HG03135 (cell line): Measurements from ENCODE around the gene ERMARD.

Experiments used
- ATAC-seq: cut with Tn5 transposase; IDR thresholded peaks from one replicate; pipeline ENCODE4 v1.9.1; 2021; ENCODE audit warnings: mild to moderate bottlenecking, moderate library complexity; ENCODE audit not compliant: unreplicated experiment

ERMARD gene

DNA sequence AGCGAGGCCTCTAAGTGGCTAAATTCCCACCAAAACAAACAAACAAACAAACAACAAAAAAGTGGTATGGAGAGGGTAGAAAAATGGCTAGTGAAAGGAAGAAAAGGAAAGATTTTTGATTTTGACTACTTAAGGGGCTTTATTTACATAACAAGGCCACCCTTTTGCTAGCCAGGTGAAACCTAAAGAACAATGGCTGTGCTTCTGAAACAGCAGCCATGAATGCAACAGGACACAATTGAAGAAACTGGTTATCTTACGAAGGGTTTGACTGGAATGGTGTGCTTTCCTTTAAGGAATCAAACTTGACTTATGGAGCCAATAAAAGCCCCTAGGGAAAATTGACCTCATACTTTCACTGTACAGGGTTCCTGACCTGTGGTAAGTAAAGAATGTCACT is 68.9 kb downstream of the ERMARD start:
- no peak for ATAC-seq

DNA sequence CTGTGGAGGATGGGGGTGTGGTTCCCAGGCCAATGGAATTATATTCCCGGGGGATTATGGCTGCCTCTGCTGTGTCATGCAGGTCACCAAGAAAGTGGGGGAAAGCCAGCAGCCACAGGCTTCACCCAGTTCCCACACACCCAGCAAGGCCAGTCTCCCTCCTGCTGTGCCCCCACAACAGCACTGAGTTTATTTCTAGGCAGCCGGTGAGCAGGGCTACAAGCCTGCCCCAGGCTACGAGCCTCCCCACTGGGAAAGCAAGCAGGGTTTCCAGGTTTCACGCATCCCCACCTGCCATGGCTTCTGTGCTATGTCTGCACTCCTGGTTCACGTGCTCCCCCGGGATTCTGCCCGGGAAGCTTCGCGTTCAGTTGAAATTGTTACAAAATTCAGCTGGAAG is 72.6 kb downstream of the ERMARD start:
- no peak for ATAC-seq

DNA sequence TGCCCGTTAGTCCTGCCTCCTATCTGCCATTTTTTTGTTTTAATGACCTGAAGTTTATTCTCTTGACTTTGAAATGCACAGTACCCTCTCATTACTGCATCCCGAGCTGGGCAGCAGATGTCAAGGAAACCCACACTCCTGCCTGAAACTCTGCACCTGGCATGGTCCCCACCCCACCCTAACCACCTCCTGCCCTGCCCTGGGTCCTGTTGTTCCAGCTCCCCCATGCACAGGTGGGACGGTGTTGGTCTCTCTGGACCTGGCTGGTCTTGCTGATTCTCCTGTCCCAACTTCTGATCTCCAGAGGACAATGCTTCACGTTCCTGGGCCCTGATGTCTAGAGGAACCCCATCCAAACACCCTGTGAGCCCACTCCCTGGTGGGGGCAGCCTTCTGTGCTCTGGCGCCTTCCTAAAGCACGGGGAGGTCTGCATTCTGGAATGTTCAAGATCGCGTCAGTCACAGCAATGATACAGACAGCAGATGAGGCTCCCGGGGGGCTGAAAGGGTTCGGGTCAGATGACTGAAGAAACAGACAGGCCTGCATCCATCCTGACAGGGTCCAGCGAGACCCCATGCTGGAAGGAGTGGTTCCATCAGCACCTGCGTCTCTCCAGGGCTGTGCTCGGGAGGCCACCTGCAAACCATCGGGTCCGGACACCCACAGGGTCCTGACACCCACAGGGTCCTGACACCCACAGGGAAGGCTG is 73.6 kb downstream of the ERMARD start:
- ATAC-seq: no peak

DNA sequence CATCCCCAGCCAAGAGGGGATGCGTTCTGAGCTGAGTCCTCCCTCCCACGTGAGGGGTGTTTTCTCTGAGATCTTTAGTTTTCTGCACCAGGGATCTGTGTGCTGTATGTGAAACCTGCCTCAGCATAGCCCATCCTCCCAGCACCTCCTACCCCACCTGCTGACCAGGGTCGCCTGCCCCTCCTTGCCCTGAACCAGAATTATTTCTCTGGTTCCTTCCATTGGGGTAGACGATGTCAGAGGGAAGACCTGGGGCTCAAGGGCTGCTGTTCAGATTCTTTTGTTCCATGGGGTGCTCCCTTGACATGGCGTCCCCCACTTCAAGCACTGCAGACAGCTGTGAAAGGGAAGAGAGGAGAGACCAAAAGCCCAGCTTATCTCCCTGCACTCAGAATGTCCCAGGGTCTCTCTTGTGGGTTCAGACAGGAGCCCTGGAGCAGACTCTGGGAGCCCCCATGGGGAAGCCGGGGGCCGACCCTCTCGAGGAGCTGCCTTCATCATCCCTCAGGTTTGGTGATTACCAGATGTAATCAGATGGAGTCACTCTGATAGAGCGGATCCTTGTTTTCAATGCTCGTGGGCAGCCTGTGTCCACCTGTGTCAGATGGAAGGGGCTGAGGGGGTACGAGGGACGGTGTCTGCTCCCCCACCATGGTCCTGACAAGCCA is 74.3 kb downstream of the ERMARD start:
- no peak for ATAC-seq

DNA sequence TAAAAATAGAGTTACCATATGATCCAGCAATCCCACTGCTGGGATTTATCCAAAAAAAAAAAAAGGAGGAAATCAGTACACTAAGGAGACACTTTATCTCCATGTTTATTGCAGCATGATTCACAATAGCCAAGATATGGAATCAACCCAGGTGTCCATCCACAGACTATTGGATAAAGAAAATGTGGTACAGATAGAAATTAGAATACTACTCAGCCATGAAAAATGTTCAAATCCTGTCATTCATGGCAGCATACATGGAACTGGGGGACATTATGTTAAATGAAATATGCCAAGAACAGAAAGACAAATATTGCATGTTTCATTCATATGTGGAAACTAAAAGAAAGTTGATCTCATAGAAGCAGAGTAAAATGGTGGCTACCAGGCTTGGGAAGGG is 75.3 kb downstream of the ERMARD start:
- no peak for ATAC-seq

DNA sequence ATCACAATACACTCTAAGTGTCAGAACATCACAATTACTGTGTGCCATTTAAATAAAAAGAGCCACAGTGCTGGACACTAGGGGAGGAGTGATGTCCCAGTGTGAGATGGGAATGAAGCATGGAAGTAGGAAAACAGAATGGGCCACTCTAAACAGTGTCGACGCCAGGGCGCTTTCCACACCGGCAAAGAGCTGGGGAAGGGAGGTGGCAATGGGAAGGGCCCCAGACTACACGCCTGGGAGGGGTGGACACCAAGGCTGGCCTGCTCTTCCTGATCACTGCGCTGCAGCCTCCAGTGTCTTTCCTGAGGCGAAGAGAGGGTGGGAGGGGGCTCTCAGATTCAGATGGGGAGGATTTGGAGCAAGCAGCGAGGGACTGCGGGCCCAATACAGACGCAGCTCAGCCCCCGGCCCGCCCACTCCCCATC is 75.9 kb downstream of the ERMARD start:
- no peak for ATAC-seq

DNA sequence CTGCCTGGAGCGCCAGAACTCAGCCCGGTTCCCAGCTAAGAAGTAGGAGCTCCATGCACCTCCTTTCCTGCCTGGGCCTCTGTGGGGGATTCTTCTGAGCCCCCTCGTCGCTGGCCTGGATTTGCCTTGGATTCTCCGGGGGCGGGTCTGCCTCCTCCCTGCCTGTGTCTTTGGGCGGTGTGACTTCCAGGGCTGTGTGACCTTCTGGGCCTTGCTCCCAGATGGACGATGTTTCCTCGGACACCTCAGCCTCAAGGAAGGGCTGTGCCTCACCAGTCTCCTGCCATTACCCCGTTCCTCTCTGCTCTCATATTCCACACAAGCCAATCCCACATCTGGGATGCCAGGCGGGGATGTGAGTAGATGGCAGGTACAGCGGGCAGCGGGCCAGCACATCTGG is 76.8 kb downstream of the ERMARD start:
- no peak for ATAC-seq

DNA sequence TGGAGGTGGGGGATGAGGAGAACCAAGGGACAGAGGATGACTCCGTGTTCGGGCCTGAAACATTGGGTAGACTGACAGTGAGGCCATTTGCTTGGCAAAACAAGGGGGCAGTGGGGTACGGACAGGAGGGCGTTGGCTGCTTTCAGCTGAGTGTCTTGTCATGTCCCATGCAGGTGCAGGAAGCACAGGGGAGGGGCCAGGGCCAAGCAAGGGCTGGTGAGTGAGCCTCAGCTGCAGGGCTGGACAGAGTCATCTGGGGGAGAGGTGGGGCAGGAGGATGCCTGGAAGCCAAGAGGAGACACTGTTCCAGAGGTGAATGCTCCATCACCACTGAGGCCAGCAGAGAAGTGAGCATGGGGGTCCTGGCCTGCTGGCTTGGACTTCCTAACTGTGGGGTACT is 78.4 kb downstream of the ERMARD start:
- no peak for ATAC-seq

DNA sequence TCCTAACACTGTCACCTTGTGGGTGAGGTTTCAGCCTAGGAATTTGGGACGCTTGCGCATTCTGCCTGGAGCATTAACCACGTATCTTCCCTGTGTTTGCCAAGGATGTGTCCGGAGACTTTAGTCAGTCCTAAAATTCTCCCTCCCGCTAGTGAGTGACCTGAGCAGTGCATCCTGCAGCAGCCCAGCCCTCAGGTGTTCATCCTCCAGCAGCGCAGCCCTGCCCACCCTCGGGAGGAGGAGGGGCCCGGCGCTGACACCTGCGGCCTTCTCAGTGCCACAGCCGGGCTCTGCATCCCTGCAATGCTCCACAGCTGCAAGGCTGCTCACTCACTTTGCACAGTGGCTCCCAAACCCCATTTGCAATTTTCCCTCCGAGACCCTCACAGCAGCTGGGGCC is 79.5 kb downstream of the ERMARD start:
- no peak for ATAC-seq
